Endodermal cell (in vitro differentiated cells): ENCODE measurements around the gene TBL2. TPM values are rescaled to one million over a fixed set of nuclear protein-coding genes. Genes with fewer than 3 reads are reported as not detected.

ENCODE experiments used
- DNase-seq: peaks from one replicate; pipeline ENCODE4 v3.0.0-alpha.2; 2017
- H3K27ac ChIP-seq: 2 replicates; pipeline ENCODE4 v1.5.1; 2013; ENCODE audit warnings: mild to moderate bottlenecking, low read depth, low read length, moderate library complexity
- H3K27me3 ChIP-seq: 2 replicates; pipeline ENCODE4 v1.6.1; 2013; ENCODE audit warnings: mild to moderate bottlenecking, low read length, moderate library complexity; ENCODE audit not compliant: insufficient read depth, control insufficient read depth, poor library complexity, severe bottlenecking
- H3K36me3 ChIP-seq: 2 replicates; pipeline ENCODE4 v1.7.0; 2013; ENCODE audit warnings: mild to moderate bottlenecking, low read length, moderate library complexity; ENCODE audit not compliant: control insufficient read depth, insufficient read depth
- H3K4me1 ChIP-seq: one replicate; pipeline ENCODE4 v1.7.0; 2013; ENCODE audit warnings: low read length; ENCODE audit not compliant: control insufficient read depth, insufficient read depth
- H3K4me3 ChIP-seq: 2 replicates; pipeline ENCODE4 v1.5.1; 2013; ENCODE audit warnings: mild to moderate bottlenecking, low read length, moderate library complexity
- H3K9ac ChIP-seq: 2 replicates; pipeline ENCODE4 v1.6.1; 2013; ENCODE audit warnings: mild to moderate bottlenecking, low read length, moderate library complexity; ENCODE audit not compliant: poor library complexity, severe bottlenecking; ENCODE audit errors: extremely low read depth
- H3K9me3 ChIP-seq: 2 replicates; pipeline ENCODE4 v1.6.1; 2013; ENCODE audit warnings: mild to moderate bottlenecking, low read length, moderate library complexity; ENCODE audit not compliant: control insufficient read depth
- H3K27ac Mint-ChIP-seq: 2 replicates; pipeline ENCODE4 v1.8.0; 2020; ENCODE audit warnings: mixed read lengths
- H3K27me3 Mint-ChIP-seq: 2 replicates; pipeline ENCODE4 v1.8.0; 2021; ENCODE audit warnings: mild to moderate bottlenecking, mixed read lengths; ENCODE audit not compliant: insufficient read depth
- H3K36me3 Mint-ChIP-seq: 2 replicates; pipeline ENCODE4 v1.8.0; 2020; ENCODE audit warnings: low read depth, mixed read lengths
- H3K4me1 Mint-ChIP-seq: 2 replicates; pipeline ENCODE4 v1.8.0; 2020; ENCODE audit warnings: mixed read lengths
- H3K4me3 Mint-ChIP-seq: 2 replicates; pipeline ENCODE4 v1.8.0; 2020; ENCODE audit warnings: mild to moderate bottlenecking, moderate library complexity, mixed read lengths
- H3K9me3 Mint-ChIP-seq: 2 replicates; pipeline ENCODE4 v1.8.0; 2020; ENCODE audit warnings: mild to moderate bottlenecking, mixed read lengths
- CTCF ChIP-seq: fragments of 200-600 bp; sonication (generic); conservative IDR thresholded peaks from 2 replicates; pipeline ENCODE4 v1.5.0; 2021; ENCODE audit warnings: antibody characterized with exemption, mild to moderate bottlenecking
- WGBS, 2 experiments: methylation state at CpG; one replicate each; pipeline versions ENCODE4 v1.1.5 to v1.1.7; 2013; ENCODE audit warnings: missing lambda C conversion rate in 2 of 2, mixed read lengths in 1 of 2; ENCODE audit not compliant: insufficient coverage in 1 of 2, insufficient read length in 1 of 2; 5-methylcytosine and 5-hydroxymethylcytosine counted together
- total RNA-seq, 2 donors: library from RNA; stranded (reverse); fragmentation: NEBNext Ultra II Directional in 1 of 2; extraction: Animal tissue kit (Norgen Biotek cat#: 25700) in 1 of 2; gene quantifications; 2 replicates in 1 of 2; 3 replicates in 1 of 2; pipeline ENCODE4 v1.2.1, GENCODE V29; 2021

The TBL2 gene
- total RNA-seq, 2 donors from 2014 or later: 55.7 to 59.7 TPM

DNA sequence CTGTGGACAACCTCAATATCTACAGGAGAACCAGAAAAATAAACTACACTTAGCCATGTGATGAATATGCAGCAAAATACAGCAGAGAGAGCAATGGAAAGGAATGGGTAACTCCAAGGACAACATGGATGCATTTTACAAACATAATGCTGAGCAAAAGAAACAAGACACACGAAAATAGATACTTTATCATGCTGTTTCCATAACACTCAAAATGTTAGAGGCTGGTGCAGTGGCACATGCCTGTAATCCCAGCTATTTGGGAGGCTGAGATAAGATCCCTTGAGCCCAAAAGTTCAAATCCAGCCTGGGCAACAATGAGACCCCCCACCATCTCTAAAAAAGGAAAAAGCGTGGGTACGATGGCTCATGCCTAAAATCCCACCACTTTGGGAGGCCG is 29.2 kb downstream of the TBL2 start:
- Mint-ChIP-seq H3K4me3 (no peak overlapping the region), H3K27ac (no peak overlapping the region), H3K27me3 (no peaks in the 10 kb centered on the region), H3K36me3 (peaks cover 55% of the 10 kb centered on the region), H3K4me1 (peaks cover 2% of the 10 kb centered on the region), H3K9me3 (no peaks in the 10 kb centered on the region)
- WGBS, 2 experiments: 80 to 92% methylated on average over 1 to 4 of the region's 4 CpGs
- Histone ChIP-seq H3K9ac (no peak overlapping the region), H3K36me3 (peaks cover 64% of the 10 kb centered on the region), H3K4me1 (no peaks in the 10 kb centered on the region), H3K4me3 (no peak overlapping the region), H3K9me3 (no peaks in the 10 kb centered on the region), H3K27ac (no peak overlapping the region), H3K27me3 (no peaks in the 10 kb centered on the region)
- no peak for TF ChIP-seq CTCF
- no peak for DNase-seq

GRCh38 chr7:73547841-73548240 is 30.5 kb downstream of the TBL2 start:
- Histone ChIP-seq H3K36me3 (peaks cover 70% of the 10 kb centered on the region), H3K9me3 (no peaks in the 10 kb centered on the region), H3K27me3 (no peaks in the 10 kb centered on the region), H3K4me1 (no peaks in the 10 kb centered on the region), H3K27ac (no peak overlapping the region), H3K4me3 (no peak overlapping the region), H3K9ac (no peak overlapping the region)
- no peaks in the 10 kb centered on the region for H3K4me1 Mint-ChIP-seq
- H3K4me3 Mint-ChIP-seq: no peak overlapping the region
- no peaks in the 10 kb centered on the region for H3K27me3 Mint-ChIP-seq
- WGBS, 2 experiments: 93 to 96% methylated on average over 9 of the region's 9 CpGs
- H3K36me3 Mint-ChIP-seq: peaks cover 63% of the 10 kb centered on the region
- no peak for DNase-seq
- no peak overlapping the region for H3K27ac Mint-ChIP-seq
- no peaks in the 10 kb centered on the region for H3K9me3 Mint-ChIP-seq
- TF ChIP-seq CTCF: no peak

DNA sequence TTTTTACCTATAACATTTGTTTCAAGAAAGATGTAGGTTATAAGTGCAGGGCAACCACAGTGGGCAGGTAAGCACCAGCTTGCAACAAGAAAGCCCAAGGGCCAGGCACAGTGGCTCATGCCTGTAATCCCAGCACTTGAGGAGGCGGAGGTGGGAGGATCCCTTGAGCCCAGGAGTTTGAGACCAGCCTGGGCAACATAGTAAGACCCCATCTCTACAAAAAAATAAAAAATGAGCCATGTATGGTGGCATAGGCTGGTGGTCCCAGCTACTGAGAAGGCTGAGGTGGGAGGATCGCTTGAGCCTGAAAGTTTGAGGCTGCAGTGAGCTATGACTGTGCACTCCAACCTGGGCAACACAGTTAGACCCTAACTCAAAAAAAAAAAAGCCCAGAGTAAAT is 33.7 kb downstream of the TBL2 start:
- H3K4me1 Mint-ChIP-seq: no peaks in the 10 kb centered on the region
- no peaks in the 10 kb centered on the region for H3K27me3 ChIP-seq
- H3K36me3 Mint-ChIP-seq: peaks cover 61% of the 10 kb centered on the region
- H3K9me3 Mint-ChIP-seq: no peaks in the 10 kb centered on the region
- DNase-seq: no peak
- no peak for TF ChIP-seq CTCF
- WGBS, 2 experiments: 83 to 97% methylated on average over 1 to 2 of the region's 2 CpGs
- no peak overlapping the region for H3K27ac Mint-ChIP-seq
- H3K27ac ChIP-seq: no peak overlapping the region
- H3K9ac ChIP-seq: no peak overlapping the region
- H3K27me3 Mint-ChIP-seq: no peaks in the 10 kb centered on the region
- H3K4me1 ChIP-seq: no peaks in the 10 kb centered on the region
- peaks cover 65% of the 10 kb centered on the region for H3K36me3 ChIP-seq
- H3K4me3 ChIP-seq: no peak overlapping the region
- H3K9me3 ChIP-seq: no peaks in the 10 kb centered on the region
- no peak overlapping the region for H3K4me3 Mint-ChIP-seq
